GM21390 (cell line): ENCODE results near the gene GRIA3.
A peak's percentile ranks its signal among the peaks of the same experiment; 100 is the strongest.

Source experiments
- ATAC-seq: cut with Tn5 transposase; IDR thresholded peaks from one replicate; pipeline ENCODE4 v1.9.1; 2021; ENCODE audit not compliant: unreplicated experiment

Gene GRIA3

DNA sequence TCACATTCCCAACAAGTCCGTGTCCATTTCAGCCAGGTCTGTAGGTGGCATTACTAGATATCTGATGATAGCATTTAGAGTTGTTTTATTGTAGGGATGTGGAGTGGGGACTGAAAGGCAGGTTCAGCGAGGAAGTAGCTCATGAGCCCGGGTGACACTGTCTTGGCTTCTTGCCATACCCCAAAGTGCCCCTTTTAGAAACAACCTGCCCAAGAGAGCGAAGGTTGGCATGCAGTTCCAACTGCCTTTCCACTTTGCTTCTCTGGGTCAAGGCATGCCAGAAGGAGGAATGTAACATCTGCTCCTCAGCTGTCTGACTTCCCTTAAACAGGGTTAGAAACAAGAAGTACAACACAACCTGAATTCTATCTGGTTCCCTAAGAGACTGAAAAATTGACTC, 9.0 kb downstream of the GRIA3 start:
- ATAC-seq = no peak

DNA sequence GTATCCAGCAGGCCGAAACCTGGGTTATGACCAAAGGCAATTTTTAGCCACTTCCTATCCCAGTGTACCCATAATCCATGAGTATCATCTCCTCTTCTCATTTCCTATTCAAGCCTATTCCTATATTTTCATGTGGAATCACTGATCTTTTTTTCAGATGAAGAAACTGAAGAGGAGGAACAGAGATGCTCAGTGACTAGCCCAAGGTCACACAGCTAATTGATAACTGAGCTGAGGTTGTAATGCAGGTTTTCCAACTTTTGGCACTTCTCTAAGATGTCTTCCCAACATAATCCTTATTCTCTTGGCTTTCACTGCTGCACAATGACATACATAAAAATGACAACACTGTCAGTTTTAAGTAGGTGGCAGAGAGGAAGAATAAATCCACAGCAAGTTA, 15.3 kb downstream of the GRIA3 start:
- ATAC-seq = no peak

DNA sequence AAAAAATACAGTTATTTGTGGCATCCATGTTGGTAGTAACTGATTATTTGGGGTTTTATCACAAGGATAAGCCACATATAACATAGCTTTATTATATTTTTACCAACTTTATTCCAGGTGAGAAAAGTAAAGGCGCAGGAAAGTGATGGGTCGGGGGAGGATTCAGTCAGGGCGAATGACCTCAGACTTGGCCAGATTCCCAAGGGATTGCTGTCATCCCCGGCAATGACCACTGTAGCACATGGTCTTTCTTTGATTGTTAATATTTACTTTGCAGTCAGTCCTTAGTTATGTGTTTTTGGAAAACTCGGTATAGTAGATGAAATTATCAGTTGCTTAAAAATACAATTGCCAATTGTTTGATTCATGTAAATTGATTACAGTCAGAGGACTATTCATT, 17.6 kb downstream of the GRIA3 start:
- no peak for ATAC-seq

DNA sequence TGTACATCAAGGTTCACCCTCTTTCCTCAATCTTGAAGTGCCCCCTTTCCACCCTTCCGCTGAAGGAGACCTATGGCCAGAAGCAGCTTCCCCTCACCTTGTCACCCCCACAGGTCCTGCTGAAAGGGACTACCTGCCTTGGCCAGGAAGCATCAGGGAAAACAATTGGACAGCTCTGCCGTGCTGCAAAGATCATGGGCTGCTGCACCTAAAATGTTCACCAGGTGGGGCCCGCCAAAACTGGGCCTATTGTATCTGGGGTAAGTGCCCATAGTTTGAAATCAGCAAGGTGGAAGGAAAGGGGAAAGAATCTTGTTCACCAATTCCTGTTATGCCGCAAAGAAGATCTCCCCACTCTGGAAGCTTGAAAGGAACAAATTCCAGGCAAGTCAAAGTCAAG, 18.4 kb downstream of the GRIA3 start:
- ATAC-seq = no peak

DNA sequence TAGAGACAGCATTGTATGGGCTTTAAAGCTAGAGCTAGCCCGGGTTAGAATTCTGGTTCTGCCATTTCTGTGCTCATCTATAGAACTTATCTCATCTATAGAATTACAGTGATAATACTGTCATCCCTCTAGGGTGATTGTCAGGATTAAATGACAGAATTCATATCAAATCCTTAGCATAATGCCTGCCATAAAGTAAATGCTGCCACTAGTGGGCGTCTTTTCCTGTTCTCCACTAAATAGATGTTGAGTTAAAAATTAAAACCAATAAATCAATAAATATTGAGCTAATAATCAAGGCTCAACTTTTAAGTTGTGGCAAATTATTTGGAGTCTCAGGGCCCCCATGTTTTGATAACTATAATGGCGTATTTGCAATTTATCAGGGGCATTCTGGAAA, 19.7 kb downstream of the GRIA3 start:
- ATAC-seq = no peak

DNA sequence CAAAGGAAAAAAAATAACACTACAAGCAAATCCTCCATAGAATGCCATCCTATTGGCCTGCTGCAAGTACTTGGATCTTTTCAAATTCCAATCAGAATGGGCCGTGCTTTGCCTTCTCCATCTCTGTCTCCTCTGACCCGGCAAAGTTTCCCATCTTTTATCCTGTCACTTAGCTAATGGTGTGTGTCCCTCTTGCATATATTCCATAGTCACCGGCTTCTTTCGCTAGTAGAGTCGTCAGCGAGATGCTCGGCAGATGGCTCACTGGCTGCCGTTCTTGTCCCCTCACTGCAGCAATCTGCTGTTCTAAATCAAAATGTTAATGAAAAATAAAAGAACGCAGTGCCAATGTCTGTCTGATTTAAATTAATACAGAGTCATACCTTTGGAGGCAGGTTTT, 22.1 kb downstream of the GRIA3 start:
- no peak for ATAC-seq

DNA sequence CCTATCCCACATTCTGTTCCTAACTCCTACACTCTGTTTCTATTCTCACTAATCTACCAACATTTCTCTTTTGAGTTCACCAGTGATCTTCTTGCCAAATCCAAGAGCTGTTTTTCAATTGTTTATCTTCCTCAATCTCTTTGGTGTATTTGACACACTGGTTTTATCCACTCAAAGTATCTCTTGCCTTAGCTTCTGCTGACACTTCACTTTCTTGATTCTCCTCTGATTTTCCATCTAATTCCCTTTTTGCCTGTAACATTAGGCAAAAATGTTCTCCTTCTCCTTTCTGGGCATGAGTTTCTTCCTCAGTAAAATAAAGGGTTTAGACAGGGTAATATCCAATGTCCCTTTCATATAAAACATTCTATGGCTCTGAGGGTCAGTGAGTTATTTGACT, 26.2 kb downstream of the GRIA3 start:
- ATAC-seq = no peak

DNA sequence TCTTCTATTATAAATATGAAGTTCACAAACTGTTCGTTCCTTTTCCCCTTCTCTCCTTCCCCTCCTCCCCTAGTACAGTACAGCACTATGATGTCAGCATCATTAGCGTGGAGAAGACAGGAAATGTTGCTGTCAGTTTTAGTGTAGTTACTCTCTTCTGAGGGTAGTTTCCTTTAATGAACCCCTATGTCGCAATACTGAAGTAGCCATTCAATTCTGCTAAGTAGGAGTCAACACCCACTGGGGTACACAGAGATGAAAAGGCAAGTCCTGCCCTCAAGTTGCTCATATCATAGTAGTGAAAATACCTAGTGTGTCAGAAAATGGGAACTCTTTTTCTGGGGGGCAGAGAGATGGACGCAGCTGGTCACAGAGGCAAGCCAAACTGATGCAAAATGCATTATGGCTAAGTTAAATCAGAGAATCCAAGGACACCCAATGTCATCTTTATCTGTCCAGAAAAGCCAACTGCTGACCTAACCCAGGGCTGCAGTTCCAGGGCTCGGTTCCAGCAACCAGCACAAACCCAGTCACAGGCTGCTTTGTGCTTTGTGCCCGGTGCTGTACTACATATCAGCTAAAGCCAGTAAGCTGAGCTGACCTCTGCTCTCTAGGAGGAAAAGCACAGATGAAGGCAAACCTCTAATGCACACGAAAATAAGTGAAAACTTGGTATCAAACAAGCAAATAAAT, 31.5 kb downstream of the GRIA3 start:
- ATAC-seq = no peak

DNA sequence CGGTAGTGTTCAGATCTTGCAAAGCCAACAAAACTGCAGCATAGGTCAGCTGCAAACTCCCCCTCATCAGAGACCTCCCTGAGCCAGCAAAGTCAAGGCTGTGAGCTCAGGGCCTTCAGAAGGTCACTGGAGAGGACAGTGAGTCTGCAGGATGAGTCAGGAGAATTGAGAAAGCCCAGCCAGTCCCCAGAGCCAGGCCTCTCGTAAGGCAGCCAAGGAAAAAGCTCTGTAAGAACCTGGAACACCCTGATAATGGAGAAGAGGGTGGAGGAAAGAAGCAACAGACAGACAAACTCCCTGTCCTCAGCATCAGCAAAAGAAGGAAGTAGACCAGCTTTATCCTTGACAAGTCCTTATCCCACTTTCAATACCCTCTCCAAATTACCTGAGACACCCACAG, 33.0 kb downstream of the GRIA3 start:
- no peak for ATAC-seq

DNA sequence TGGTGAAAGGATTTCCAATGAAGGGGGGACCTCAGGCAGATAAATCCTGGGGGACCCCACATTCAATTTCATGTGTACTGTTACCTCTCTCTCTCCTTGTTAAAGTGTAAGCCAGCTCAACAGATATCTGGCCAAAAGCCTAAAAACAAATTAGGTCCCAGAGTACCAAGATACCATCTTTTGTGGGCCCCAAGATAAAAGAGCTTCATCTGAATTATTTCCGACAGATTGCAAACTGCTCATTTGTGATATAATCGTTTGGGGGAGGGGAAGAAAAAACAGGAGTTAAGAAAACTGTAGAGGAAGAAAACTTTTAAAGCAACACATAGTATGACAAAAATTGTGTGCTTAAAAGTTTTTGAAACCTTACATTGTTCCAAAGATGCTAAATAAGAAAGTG, 33.6 kb downstream of the GRIA3 start:
- ATAC-seq = no peak

DNA sequence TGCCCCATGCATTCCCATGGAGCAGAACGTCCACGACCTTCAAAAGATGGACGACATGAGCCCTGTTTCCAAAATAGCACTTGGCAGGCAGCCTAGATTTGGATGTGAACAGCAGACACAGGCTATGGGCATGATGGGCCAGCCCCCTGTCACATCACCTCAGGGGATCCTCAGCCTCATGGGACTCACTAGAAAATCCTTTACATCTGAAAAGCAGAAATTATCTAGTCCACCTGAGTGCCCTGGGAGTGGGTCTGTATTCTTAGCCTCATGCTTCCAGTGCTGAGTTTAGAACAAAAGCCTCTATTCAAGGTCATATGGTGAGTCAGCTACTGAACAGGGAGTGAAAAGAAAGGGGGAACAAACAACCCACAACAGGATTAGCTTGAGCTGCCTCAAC, 35.8 kb downstream of the GRIA3 start:
- ATAC-seq = no peak

DNA sequence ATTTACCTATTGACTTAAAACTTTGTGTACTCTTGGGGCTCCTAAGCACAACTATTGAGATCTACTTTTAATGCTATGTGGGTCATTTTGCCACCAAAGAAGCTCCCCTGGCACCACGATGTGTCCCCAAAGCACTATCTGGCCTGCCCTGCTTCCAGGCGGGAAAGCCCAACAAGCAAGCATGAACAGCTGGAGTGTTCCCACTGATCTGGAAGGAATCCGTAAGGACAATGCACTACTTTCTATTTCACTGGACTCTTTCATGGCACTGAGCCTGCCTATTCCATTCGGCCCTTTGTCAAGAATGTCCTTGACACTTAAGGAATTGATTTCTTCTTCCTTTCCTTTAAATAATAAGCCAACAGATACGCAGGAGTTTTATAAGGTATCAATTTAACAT, 38.8 kb downstream of the GRIA3 start:
- ATAC-seq = no peak

DNA sequence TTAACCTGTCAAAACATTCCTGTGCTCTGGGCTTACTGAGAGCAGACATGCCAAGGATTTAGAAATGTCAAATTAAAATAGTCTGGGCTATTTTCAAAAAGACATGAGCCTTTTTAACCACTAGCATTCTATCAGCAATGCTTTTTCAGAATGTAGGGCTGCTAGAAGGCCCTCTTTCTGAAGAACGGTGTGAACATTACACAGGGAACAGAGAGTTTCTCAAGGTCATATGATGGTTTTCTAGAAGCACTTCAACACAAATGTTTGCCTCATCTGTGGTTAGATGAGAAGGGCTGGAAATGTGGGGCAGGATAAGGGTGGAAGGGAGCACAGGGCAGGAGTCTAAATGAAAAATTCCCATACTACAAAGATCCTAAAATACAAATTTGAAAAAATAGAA, 39.3 kb downstream of the GRIA3 start:
- peak; percentile 32 for ATAC-seq

DNA sequence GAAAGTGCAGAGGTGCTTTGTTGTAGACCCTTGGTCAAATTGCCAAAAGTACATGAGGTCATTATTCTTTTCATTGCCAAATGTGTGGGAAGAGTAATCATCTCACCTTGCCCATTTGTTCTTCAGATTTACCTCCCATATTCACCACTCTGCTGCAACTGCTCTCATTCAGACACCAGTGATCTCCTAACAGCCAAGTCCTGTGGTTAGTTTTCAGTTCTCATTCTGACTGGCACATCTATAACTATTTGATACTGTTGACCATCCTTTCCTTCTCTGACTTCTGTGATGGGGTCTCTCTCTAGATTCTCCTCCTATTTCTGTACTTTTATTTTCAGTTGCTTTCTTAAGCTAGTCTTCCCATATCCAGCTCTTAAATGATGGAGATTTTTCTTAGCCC, 39.8 kb downstream of the GRIA3 start:
- peak; percentile 98 for ATAC-seq

DNA sequence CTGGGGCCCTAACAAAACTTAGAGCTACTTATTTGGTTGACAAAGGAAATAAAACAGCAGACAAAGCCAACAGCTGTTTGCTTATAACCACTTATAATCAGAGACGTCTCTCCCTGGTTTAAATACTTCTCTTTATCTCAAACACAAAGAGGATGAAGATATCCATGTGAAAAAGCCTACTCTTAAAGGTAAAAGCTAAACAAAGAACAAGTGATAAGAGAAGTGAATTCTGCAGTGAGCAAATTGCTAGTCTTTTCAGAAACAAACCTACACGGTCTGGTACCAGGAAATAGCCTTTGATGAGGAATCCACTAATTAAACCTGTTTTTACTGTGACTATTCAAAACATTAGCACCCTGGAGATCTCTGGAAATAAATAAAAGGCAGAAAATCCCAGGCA, 46.7 kb downstream of the GRIA3 start:
- ATAC-seq = no peak

DNA sequence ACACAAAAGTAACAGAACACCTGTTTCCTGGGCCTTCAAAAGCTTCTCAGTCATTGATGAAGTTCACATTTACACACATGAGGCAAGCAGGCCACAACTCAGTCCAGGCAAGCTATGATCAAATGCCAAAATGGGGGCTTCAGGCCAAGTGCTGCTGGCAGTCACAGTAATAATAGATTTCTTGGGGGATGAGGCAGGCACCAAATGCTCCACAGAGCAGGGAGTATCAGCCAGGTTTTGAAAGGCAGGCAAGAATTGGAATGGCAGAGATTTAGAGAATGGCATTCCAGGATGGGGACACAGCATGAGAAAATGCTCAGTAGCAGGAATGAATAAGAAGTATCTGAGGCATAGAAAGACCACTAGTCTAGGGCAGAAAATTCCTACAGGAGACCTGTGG, 52.8 kb downstream of the GRIA3 start:
- ATAC-seq = no peak

DNA sequence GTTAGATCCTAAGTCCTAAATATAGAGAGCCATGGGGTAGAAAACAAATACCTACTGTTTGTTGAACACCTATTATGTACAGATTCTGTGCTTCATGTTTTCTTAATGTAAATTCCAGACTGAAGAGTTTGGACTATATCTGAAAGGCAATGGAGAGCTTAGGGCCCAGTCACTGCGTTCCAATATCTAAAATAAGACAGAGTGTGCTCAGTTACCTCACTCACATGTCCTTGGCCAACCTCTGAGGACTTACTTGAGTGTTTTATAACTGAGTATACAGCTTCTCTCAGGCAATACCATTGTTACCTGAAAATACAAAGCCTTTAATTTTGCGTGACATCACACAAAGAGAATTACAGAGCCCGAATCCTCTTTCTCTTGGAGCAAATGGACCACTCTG, 53.2 kb downstream of the GRIA3 start:
- no peak for ATAC-seq

DNA sequence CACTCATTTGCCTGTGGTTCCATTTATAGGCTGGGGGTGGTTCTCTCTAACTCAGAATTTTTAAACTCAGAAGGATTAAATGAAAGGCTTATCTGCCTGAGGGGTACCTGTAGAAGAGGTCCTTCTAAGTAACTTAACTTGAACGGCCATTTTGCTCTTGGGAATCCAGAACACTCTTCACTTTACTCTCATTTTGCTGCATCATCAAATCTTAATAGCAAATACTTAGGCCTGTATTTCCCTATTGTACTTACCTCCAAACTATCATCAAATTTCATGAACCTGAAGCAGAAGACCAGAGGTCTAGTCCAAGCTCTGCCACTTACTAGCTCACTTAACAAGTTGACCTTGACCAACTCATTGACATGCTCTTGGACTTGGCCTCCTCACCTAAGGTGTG, 70.4 kb downstream of the GRIA3 start:
- no peak for ATAC-seq

DNA sequence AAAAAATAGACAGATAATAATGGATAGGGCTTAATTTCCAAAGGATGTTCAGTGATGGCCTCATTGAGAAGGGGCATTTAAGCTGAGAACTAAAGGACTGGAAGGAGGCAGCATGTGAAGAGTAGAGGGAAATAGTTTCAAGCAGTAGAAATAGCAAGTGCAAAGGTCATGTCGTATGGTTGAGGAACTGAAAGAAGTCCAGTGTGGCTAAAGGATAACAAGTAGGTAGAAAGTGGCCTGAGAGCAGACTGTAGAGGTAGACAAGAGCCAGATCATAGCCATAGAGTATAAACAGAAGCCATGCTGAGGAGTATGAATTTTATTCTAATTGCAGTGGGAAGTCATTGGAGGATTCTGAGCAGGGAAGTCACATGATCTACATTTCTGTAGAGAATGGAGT, 72.3 kb downstream of the GRIA3 start:
- peak; percentile 60 for ATAC-seq

DNA sequence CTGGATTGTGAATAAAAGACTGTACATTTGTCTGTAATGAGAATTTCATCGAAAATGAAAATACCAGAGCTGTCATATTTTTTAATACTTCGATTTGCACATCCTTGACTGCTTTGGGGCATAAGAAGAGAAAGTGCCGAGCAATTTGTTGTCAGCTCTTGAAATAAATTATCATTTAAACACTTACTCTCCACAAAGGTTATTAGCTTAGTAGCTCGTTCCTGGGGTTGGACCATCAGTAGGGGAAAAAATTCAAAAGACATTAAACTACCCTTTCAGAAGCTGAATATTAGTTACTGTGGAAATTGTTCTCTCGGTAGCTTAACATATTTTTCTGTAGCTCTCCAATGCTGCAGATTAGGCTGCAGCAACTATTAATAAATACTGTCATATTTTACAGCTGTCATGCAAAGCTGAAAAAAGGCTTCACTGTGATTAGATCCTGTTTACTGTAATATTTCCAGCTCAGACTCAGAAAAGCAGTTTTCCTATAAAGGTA, 76.9 kb downstream of the GRIA3 start:
- ATAC-seq = no peak

DNA sequence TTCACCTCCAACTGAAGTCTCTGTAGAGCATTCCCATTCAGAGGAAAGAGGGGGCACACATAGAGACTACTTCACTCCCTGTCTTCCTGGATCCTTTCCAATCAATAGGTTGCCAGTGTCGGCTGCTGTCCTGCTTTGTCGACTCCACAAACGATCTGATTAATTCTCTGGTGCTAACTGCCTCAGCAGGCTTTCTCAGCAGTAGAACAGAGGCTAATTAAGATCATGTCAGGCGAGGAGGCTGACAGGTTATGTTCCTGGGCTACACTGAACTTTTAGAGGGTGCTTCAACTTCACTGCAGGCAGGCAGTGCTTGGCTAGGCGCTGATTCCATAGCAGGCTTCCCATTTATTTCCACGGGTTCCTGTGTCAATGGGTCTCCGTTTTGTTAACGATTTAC, 79.2 kb downstream of the GRIA3 start:
- no peak for ATAC-seq

DNA sequence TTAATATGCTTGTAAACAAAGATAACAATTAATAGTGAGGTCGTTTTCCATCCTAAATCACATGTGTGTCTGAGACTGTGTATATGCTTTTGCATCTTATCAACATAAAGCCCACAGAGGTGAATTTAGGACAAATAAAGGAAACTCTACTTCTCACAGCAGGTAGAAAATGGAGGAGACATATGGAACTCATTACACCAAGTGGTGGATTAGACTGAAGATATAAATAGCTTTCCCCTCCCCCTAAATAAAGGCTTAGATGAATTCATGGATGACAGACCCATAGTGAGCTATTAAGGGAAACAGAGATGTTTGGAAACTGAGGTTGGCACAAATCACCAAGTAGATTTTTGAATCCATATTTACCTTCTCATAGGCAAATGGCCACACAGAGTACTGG, 79.7 kb downstream of the GRIA3 start:
- ATAC-seq = no peak

DNA sequence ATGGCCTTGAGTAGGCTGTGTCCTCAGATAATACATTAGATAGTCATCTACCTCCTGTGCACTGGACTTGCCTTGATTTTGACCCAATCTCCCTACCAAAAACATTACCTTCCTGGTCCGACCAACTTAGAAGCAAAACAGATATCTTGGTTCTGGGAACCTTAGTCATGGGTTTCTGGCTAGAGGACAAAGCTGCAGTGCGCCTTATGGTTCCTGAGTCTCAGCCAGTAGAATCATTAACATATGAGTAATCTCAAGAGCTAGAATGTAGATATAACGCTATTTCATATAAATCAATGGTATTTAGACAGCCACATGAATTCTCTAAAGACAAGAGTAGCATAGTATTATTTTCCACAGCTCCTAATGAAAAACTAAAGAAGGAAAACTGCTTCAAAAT, 83.1 kb downstream of the GRIA3 start:
- ATAC-seq = no peak
